Body of pancreas (tissue), 4 donors: ENCODE measurements around the gene PRDM2. TPM values are rescaled to one million over a fixed set of nuclear protein-coding genes. Genes with fewer than 3 reads are reported as not detected.

ENCODE experiments used
- ATAC-seq: fragments of 150-250 bp; one replicate; pipeline ENCODE4 v1.9.1; 2016
- DNase-seq, 4 donors: peaks; one replicate each; pipeline ENCODE4 v3.0.0-alpha.2; 2019
- H3K27ac ChIP-seq, 4 donors: fragments of 200-600 bp; sonication (generic); 1 replicate in 3 of 4; 2 replicates in 1 of 4; pipeline versions ENCODE4 v1.5.1 to v1.6.1; 2016 to 2019; ENCODE audit warnings: mild to moderate bottlenecking in 1 of 4, mixed read lengths in 1 of 4, moderate library complexity in 1 of 4
- H3K27me3 ChIP-seq, 2 donors: fragments of 200-600 bp; sonication (generic); one replicate each; pipeline ENCODE4 v1.6.0; 2016; ENCODE audit warnings: mild to moderate bottlenecking in 1 of 2
- H3K36me3 ChIP-seq, 2 donors: fragments of 200-600 bp; sonication (generic); replicated peaks in 1 of 2; 2 replicates each; pipeline ENCODE4 v1.5.1; 2016; ENCODE audit warnings: low read depth in 2 of 2; ENCODE audit not compliant: insufficient read depth in 1 of 2
- H3K4me1 ChIP-seq: fragments of 200-600 bp; sonication (generic); one replicate; pipeline ENCODE4 v1.6.0; 2016
- H3K4me3 ChIP-seq, 2 donors: fragments of 200-600 bp; sonication (generic); 1 replicate in 1 of 2; 2 replicates in 1 of 2; pipeline ENCODE4 v1.5.1; 2016 to 2019
- H3K9me3 ChIP-seq, 3 donors: fragments of 200-600 bp; sonication (generic); 1 replicate in 2 of 3; 2 replicates in 1 of 3; pipeline ENCODE4 v1.5.1; 2016
- POLR2A ChIP-seq, 3 donors: fragments of 450-650 bp; IDR thresholded peaks; one replicate each; pipeline ENCODE4 v1.6.1; 2016; ENCODE audit warnings: antibody characterized with exemption in 3 of 3, mild to moderate bottlenecking in 2 of 3
- WGBS, 2 donors: methylation state at CpG; one replicate each; pipeline ENCODE4 v1.1.5; 2017; 5-methylcytosine and 5-hydroxymethylcytosine counted together
- intact Hi-C: fragments of 100-400 bp; cut with DNase I; formaldehyde crosslinking; loops from one replicate; pipeline ENCODE4 v1.15.1; 2023
- total RNA-seq, 2 donors: library from RNA; depleted of rRNA; stranded (reverse); fragments of >200 nt; gene quantifications; one replicate each; pipeline ENCODE4 v1.1.0, GENCODE V29; 2016
- TF ChIP-seq, protein P1 (sequence below), 7 experiments: fragments of 450-650 bp in 4 of 7; fragments of 200-600 bp in 3 of 7; sonication (generic) in 3 of 7; IDR thresholded peaks; one replicate each; pipeline ENCODE4 v1.5.1; 2016 to 2019; ENCODE audit warnings: antibody characterized with exemption in 7 of 7

Gene PRDM2
- total RNA-seq, 2 donors from 2014 or later, result 21.4 to 21.8 TPM

DNA sequence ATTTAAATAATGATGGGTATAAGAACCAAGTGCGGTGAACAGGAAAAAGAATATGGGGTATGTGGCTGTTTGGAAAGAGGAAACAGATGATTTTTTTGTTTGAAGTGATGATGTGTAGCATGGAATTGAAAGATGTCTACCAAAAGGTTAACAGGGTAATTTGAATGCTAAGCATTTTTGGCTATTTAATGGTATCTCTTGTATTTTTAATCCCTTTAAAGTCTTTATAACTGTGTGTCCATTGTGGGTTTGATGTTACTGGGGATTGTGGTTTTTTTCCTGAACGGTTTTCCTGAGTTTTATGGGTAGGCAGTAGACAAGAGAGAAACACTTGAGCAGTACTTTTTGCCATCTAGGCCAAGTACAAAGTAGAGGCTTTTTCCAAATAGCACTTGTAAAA is 63.2 kb downstream of the PRDM2 start:
- Histone ChIP-seq H3K9me3 (no peaks in the 10 kb centered on the region), H3K4me3 (no peak overlapping the region), H3K27ac (no peak overlapping the region), H3K27me3 (no peaks in the 10 kb centered on the region), H3K4me1 (peaks cover 52% of the 10 kb centered on the region), H3K36me3 (no peaks in the 10 kb centered on the region)
- WGBS, 2 donors, result 58 to 65% methylated on average over 2 of the region's 2 CpGs
- ATAC-seq, result no peak
- intact Hi-C loops, result no loop called here
- DNase-seq, result no peak
- TF ChIP-seq, protein P1, sequence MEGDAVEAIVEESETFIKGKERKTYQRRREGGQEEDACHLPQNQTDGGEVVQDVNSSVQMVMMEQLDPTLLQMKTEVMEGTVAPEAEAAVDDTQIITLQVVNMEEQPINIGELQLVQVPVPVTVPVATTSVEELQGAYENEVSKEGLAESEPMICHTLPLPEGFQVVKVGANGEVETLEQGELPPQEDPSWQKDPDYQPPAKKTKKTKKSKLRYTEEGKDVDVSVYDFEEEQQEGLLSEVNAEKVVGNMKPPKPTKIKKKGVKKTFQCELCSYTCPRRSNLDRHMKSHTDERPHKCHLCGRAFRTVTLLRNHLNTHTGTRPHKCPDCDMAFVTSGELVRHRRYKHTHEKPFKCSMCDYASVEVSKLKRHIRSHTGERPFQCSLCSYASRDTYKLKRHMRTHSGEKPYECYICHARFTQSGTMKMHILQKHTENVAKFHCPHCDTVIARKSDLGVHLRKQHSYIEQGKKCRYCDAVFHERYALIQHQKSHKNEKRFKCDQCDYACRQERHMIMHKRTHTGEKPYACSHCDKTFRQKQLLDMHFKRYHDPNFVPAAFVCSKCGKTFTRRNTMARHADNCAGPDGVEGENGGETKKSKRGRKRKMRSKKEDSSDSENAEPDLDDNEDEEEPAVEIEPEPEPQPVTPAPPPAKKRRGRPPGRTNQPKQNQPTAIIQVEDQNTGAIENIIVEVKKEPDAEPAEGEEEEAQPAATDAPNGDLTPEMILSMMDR (IDR thresholded peaks at IDR 0.05), result no peak
- TF ChIP-seq POLR2A (IDR thresholded peaks at IDR 0.05), result no peak

DNA sequence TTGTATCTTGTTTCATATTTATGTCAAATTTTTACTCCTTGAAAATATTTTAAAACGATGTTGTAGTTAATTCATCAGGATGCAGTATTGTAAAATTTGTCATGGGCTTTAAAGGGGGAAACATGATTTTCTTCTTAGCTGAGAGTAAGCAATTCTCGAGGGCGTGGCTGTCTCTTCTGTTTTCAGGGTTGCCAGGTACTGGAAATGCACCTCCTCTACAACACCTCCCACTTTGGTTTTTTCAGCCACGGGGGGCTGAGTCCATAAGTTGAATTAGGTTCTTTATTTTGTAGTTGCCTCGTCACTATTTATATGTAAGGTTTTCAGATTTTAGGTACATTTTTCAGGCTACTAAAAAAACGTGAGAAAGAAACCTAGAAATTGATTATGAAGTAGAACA is 64.0 kb downstream of the PRDM2 start:
- DNase-seq (no peak), ATAC-seq (no peak)
- no peaks in the 10 kb centered on the region for H3K27me3 ChIP-seq
- TF ChIP-seq, protein P1 (IDR thresholded peaks at IDR 0.05), result no peak
- no peak for TF ChIP-seq POLR2A (IDR thresholded peaks at IDR 0.05)
- peaks cover 46% of the 10 kb centered on the region for H3K4me1 ChIP-seq
- H3K9me3 ChIP-seq, result no peaks in the 10 kb centered on the region
- no peaks in the 10 kb centered on the region for H3K36me3 ChIP-seq
- intact Hi-C loops, result no loop called here
- H3K27ac ChIP-seq, result no peak overlapping the region
- no peak overlapping the region for H3K4me3 ChIP-seq
- WGBS, 2 donors, result 69 to 77% methylated on average over 6 of the region's 6 CpGs

DNA sequence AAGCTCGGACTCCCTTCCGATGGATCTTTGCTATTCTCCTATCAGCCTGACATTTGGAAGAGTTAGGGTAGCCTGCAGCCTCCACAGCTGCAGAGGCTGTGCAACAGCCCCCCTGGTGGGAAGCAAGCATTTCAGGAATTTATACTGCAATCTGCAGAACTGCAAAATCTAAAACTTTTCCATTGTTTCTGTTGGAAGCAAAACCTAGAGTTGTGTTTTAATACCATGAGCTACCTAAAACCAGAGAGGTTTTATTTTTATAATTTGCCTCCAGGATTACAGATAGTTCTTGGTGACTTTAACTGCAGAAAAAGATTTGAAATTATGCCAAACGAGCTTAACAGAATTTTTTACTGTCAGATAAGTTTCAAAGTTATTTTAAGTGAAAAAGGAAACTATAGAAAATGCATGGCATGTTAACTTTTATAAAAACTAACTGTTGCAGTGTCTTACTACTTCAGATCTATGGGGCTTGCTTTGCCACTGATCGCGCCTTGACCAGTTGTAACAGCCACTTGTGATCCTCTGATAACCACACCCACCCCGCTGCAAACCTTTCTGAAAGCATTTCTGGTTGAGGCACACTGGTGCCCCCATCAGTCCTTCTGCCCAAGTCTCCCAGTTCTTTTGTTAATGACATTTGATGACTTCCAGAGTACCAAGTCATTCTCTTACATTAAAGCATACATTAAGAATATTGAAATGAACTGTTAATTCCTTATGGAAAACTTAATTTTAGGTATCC is 64.8 kb downstream of the PRDM2 start:
- H3K27me3 ChIP-seq, result no peaks in the 10 kb centered on the region
- ATAC-seq (no peak), DNase-seq (no peak)
- no peak overlapping the region for H3K4me3 ChIP-seq
- 64% methylated on average over 6 of the region's 6 CpGs for WGBS, 2 donors
- peaks cover 38% of the 10 kb centered on the region for H3K4me1 ChIP-seq
- intact Hi-C loops, result no loop called here
- H3K27ac ChIP-seq, result no peak overlapping the region
- TF ChIP-seq, protein P1 (IDR thresholded peaks at IDR 0.05), result no peak
- no peak for TF ChIP-seq POLR2A (IDR thresholded peaks at IDR 0.05)
- H3K9me3 ChIP-seq, result no peaks in the 10 kb centered on the region
- H3K36me3 ChIP-seq, result no peaks in the 10 kb centered on the region

DNA sequence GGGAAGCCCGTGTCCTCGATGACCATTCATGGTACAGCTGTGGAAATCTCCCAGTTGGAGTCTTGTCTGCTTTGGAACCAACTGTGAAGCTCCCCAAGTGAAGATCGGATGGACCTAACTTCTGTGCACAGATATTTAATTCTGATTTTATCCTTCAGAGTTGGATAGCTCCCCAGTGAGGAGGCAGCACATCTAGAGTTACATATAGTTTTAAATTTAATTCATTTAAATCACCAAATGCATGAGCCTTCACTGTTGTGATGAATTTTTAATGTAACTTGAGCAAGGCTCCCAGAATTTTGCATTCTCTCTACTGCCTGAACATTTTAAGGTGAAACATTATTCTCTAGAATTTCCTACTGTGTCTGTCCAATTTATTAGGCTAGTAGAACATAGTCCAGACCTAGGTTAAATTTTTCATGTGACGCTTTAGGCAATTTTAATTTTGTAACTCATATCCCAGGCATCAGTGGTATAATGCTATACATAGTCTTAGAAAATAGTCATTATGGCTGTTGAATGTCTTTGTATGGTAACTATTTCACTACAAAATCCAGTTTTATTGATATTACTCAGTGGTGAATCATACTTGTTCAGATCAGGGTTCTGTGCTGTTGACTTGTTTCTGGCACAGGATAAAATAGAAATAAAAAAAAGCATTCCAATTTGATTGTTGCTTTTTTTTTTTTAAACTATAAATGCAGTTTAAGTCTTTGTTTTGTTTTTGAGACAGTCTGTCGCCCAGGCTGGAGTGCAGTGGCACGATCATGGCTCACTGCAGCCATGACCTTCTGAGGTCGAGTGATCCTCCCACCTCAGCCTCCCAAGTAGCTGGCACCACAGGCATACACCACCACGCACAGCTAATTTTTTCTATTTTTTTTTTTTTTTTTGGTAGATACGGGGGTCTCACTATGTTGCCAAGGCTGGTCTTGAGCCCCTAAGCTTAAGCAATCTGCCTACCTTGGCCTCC is 66.9 kb downstream of the PRDM2 start:
- no peak for DNase-seq
- H3K9me3 ChIP-seq, result no peaks in the 10 kb centered on the region
- TF ChIP-seq, protein P1 (IDR thresholded peaks at IDR 0.05), result no peak
- no peak for TF ChIP-seq POLR2A (IDR thresholded peaks at IDR 0.05)
- no peak overlapping the region for H3K27ac ChIP-seq
- H3K4me3 ChIP-seq, result no peak overlapping the region
- H3K36me3 ChIP-seq, result no peaks in the 10 kb centered on the region
- ATAC-seq, result no peak
- intact Hi-C loops, result no loop called here
- H3K27me3 ChIP-seq, result no peaks in the 10 kb centered on the region
- WGBS, 2 donors, result 90 to 97% methylated on average over 9 of the region's 9 CpGs
- peaks cover 18% of the 10 kb centered on the region for H3K4me1 ChIP-seq
